ENCODE results near the gene NFKBIE. TPM values are rescaled to one million over a fixed set of nuclear protein-coding genes. Genes with fewer than 3 reads are reported as not detected.

The NFKBIE gene
- total and polyA plus RNA-seq, 2 of the 13 experiments (the other 11 are each of a cell fraction or from before 2014, with no cell fraction given): 6.7 to 14.5 TPM

GRCh38 chr6:44237021-44237812, 28.1 kb downstream of the NFKBIE start (continued):
- TF ChIP-seq ISX (CRISPR knock-in tag; conservative IDR thresholded peaks at IDR 0.05): no peak
- TF ChIP-seq MEIS2 (CRISPR knock-in tag; IDR thresholded peaks at IDR 0.05): no peak; the same call in 1 of the 2 replicates
- TF ChIP-seq MNT (IDR thresholded peaks at IDR 0.05): peak; percentile 28; the same call in 1 of the 2 replicates
- TF ChIP-seq TFDP1 (CRISPR knock-in tag; IDR thresholded peaks at IDR 0.05; ENCODE audit: borderline replicate concordance): 0 out of 2 replicates have a peak, but pooled peaks have one; percentile 12
- TF ChIP-seq ZNF280D (CRISPR knock-in tag; IDR thresholded peaks at IDR 0.05): no peak
- no peak for TF ChIP-seq IRF1 (CRISPR knock-in tag; IDR thresholded peaks at IDR 0.05; ENCODE audit: low read depth)
- TF ChIP-seq MEIS1 (CRISPR knock-in tag; IDR thresholded peaks at IDR 0.05; ENCODE audit: borderline replicate concordance): peak; percentile 41; the same call in 1 of the 2 replicates
- no peak for TF ChIP-seq ZBTB38 (CRISPR knock-in tag; IDR thresholded peaks at IDR 0.05)
- no peak; the same call in 1 of the 2 replicates for TF ChIP-seq ZNF317 (CRISPR knock-in tag; IDR thresholded peaks at IDR 0.05)
- TF ChIP-seq ATF5 (CRISPR knock-in tag; IDR thresholded peaks at IDR 0.05; ENCODE audit: low read depth): 0 out of 2 replicates have a peak, but pooled peaks have one; percentile 8
- TF ChIP-seq KDM4B (CRISPR knock-in tag; IDR thresholded peaks at IDR 0.05): no peak
- TF ChIP-seq KLF11 (CRISPR knock-in tag; IDR thresholded peaks at IDR 0.05): no peak
- TF ChIP-seq CEBPZ (IDR thresholded peaks at IDR 0.05; ENCODE audit: low read length): no peak
- no peak for TF ChIP-seq AGO2 (optimal IDR thresholded peaks at IDR 0.05; ENCODE audit: low read depth, low read length)
- TF ChIP-seq EZH2 (conservative IDR thresholded peaks at IDR 0.05; ENCODE audit: low read depth, low read length): no peak

Measured in HepG2 (cell line).